GM12878 (cell line): ENCODE measurements around the gene IFNA1. TPM values are rescaled to one million over a fixed set of nuclear protein-coding genes. Genes with fewer than 3 reads are reported as not detected.

Experiments used
- ATAC-seq: fragments of 200-7000 bp; cut with Tn5 transposase; 3 replicates; pipeline ENCODE4 v1.9.1; 2020; ENCODE audit warnings: mild to moderate bottlenecking, moderate library complexity
- BruUV-seq: library from RNA; stranded (reverse); fragments of 400-500 nt; replicated peaks from 2 replicates; lab custom pipeline; 2021; lab: Mats Ljungman, UMichigan
- CTCF ChIA-PET: fragments of 300-600 bp; sonication (Branson Sonifier 250); formaldehyde crosslinking; extraction: SDS; loops from one replicate; lab custom pipeline; 2021; ENCODE audit warnings: inconsistent platforms; lab: Yijun Ruan, JAX
- POLR2A ChIA-PET: fragments of 350-600 bp; formaldehyde crosslinking; extraction: SDS; loops from one replicate; lab custom pipeline; 2021; ENCODE audit warnings: inconsistent platforms; lab: Charles Lee
- RAD21 ChIA-PET: fragments of 300-600 bp; sonication (Branson Sonifier 250); formaldehyde crosslinking; loops from one replicate; lab custom pipeline; 2023; ENCODE audit warnings: antibody characterized with exemption; ENCODE audit not compliant: unreplicated experiment; lab: Charles Lee
- SMC1A ChIA-PET: fragments of 300-600 bp; sonication (Branson Sonifier 250); formaldehyde crosslinking; loops from one replicate; lab custom pipeline; 2023; ENCODE audit not compliant: unreplicated experiment, uncharacterized antibody; lab: Charles Lee
- DNase-seq: peaks from one replicate; pipeline ENCODE4 v3.0.0-alpha.2; 2011; ENCODE audit warnings: low read depth, low spot score
- FAIRE-seq: peaks from 3 replicates; lab custom pipeline; 2011; peaks lifted over from hg19 to GRCh38; lab: Jason Lieb, UNC
- H2AFZ ChIP-seq: 2 replicates; pipeline ENCODE4 v1.6.0; 2011; ENCODE audit warnings: low read depth, low read length, control low read depth; ENCODE audit not compliant: control insufficient read depth
- H3K27ac ChIP-seq: 2 replicates; pipeline ENCODE4 v1.5.1; 2011; ENCODE audit warnings: control low read depth; ENCODE audit not compliant: control insufficient read depth, insufficient read depth
- H3K27me3 ChIP-seq, 2 experiments: replicated peaks in 1 of 2; 2 replicates each; pipeline versions ENCODE4 v1.6.0 to v1.6.1; 2011; ENCODE audit warnings: low read length in 1 of 2; ENCODE audit not compliant: control insufficient read depth in 2 of 2, insufficient read depth in 2 of 2
- H3K36me3 ChIP-seq, 2 experiments: 2 replicates each; pipeline ENCODE4 v1.5.1; 2011; ENCODE audit warnings: low read length in 1 of 2; ENCODE audit not compliant: control insufficient read depth in 2 of 2, insufficient read depth in 2 of 2
- H3K4me1 ChIP-seq: 2 replicates; pipeline ENCODE4 v1.6.1; 2011; ENCODE audit warnings: mild to moderate bottlenecking, low read length, moderate library complexity, mixed read lengths; ENCODE audit not compliant: control insufficient read depth, insufficient read depth
- H3K4me2 ChIP-seq: 2 replicates; pipeline ENCODE4 v1.6.0; 2011; ENCODE audit warnings: control low read depth; ENCODE audit not compliant: control insufficient read depth, insufficient read depth
- H3K4me3 ChIP-seq: fragments of 200-600 bp; sonication (generic); 2 replicates; pipeline ENCODE4 v1.5.1; 2016
- H3K79me2 ChIP-seq: 2 replicates; pipeline ENCODE4 v1.6.0; 2011; ENCODE audit warnings: low read length; ENCODE audit not compliant: control insufficient read depth, insufficient read depth
- H3K9ac ChIP-seq: 2 replicates; pipeline ENCODE4 v1.8.0; 2011; ENCODE audit warnings: low read length, control low read depth, mixed read lengths; ENCODE audit not compliant: control insufficient read depth, insufficient read depth
- H3K9me3 ChIP-seq: replicated peaks from 3 replicates; pipeline ENCODE4 v1.5.1; 2011; ENCODE audit warnings: mild to moderate bottlenecking, low read length; ENCODE audit not compliant: control insufficient read depth, insufficient read depth
- H4K20me1 ChIP-seq: 2 replicates; pipeline ENCODE4 v1.6.0; 2011; ENCODE audit not compliant: control insufficient read depth, insufficient read depth
- ATF7 ChIP-seq: fragments of 450-650 bp; IDR thresholded peaks from 2 replicates; pipeline ENCODE4 v1.6.1; 2016; ENCODE audit warnings: low read depth, mild to moderate bottlenecking
- EED ChIP-seq: sonication (generic); IDR thresholded peaks from 2 replicates; pipeline ENCODE4 v1.6.1; 2016; ENCODE audit warnings: antibody characterized with exemption, low read depth
- HDAC2 ChIP-seq: fragments of 200-600 bp; sonication (generic); IDR thresholded peaks from 2 replicates; pipeline ENCODE4 v1.6.1; 2017
- JUNB ChIP-seq: IDR thresholded peaks from 2 replicates; pipeline ENCODE4 v1.6.1; 2016; ENCODE audit warnings: antibody characterized with exemption, mild to moderate bottlenecking
- MLLT1 ChIP-seq: fragments of 450-650 bp; IDR thresholded peaks from 2 replicates; pipeline ENCODE4 v1.6.1; 2016; ENCODE audit warnings: mild to moderate bottlenecking
- SP1 ChIP-seq: IDR thresholded peaks from one replicate; pipeline ENCODE4 v1.6.1; 2011; ENCODE audit warnings: low read depth, low read length
- SRF ChIP-seq, 2 experiments: IDR thresholded peaks; 2 replicates each; pipeline ENCODE4 v1.6.1; 2011; ENCODE audit warnings: low read depth in 2 of 2, low read length in 2 of 2, mild to moderate bottlenecking in 1 of 2, moderate library complexity in 1 of 2
- whole genome bisulfite sequencing: methylation state at CpG from one replicate; pipeline ENCODE4 v1.1.6; 2016; ENCODE audit warnings: low lambda C conversion rate; ENCODE audit not compliant: insufficient replicate concordance, insufficient coverage; ENCODE audit errors: missing lambda C conversion rate; 5-methylcytosine and 5-hydroxymethylcytosine counted together
- in situ Hi-C: fragments of 300-500 bp; cut with MboI; formaldehyde crosslinking; loops from 9 replicates; pipeline ENCODE4 v1.14.3; 2018; ENCODE audit warnings: mixed read lengths
- intact Hi-C: fragments of 100-400 bp; cut with micrococcal nuclease; formaldehyde crosslinking; loops from one replicate; pipeline ENCODE4 v1.14.2; 2022; ENCODE audit not compliant: unreplicated experiment
- polyA plus RNA-seq, 11 experiments: library from polyadenylated mRNA; depleted of rRNA in 4 of 11; unstranded in 6 of 11; stranded (reverse) in 5 of 11; fragments of >200 nt; fragmentation: Nextera tagmentation in 4 of 11; fragmentation: Illumina TruSeq in 1 of 11; extraction: Ambion mirVana in 4 of 11; extraction: Trizol in 1 of 11; gene quantifications; 1 replicate in 1 of 11; 2 replicates in 10 of 11; pipeline versions ENCODE4 v1.2.1 to v1.2.3, GENCODE V29; 2011 to 2016; ENCODE audit warnings: inconsistent platforms in 2 of 11, missing spikeins in 2 of 11, low read depth in 1 of 11
- total RNA-seq, 4 experiments: library from RNA; depleted of rRNA in 3 of 4; stranded (reverse); fragments of >200 nt in 3 of 4; fragmentation: Illumina TruSeq in 1 of 4; extraction: Trizol in 1 of 4; gene quantifications; 2 replicates each; pipeline versions ENCODE4 v1.2.1 to v1.2.3, GENCODE V29; 2013 to 2021

Gene IFNA1
- total and polyA plus RNA-seq, 10 of the 15 experiments (the other 5 are each of a cell fraction or from before 2014, with no cell fraction given), result not detected

DNA sequence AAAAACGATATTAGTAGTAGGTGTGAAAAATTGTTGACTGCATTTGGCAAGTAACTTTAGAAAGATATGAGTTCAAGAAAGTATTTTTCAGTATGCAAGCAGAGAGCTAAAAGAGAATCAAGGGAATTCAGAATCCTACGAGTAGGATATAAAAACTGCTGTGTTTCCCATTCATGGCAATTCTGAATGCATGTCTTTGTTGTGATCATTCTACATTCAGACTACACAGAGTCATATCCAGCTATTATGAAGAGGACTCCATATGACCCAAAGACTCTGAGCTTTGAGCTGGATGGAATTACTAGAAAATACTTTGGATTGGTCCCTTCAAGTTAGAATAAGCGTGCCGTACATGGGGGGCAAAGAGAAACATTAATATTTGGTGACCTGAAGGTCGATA is 29.9 kb downstream of the IFNA1 start:
- POLR2A ChIA-PET, result no interaction called here
- Histone ChIP-seq H4K20me1 (no peaks in the 10 kb centered on the region), H2AFZ (no peak overlapping the region), H3K4me2 (no peak overlapping the region), H3K36me3 (no peaks in the 10 kb centered on the region), H3K4me1 (no peaks in the 10 kb centered on the region)
- intact Hi-C loops, result no loop called here
- DNase-seq, result no peak
- SMC1A ChIA-PET, result no interaction called here
- no peak for TF ChIP-seq SP1
- no peak for TF ChIP-seq SRF (IDR thresholded peaks at IDR 0.05; ENCODE audit: low read depth in 2 of 2, low read length in 2 of 2)
- no peak for TF ChIP-seq HDAC2
- TF ChIP-seq JUNB, result no peak
- TF ChIP-seq, all 136 proteins: peak for 0
- peaks cover 0 to 3% of the 10 kb centered on the region in 2 experiments; a peak in 1 of 4 replicates for H3K27me3 ChIP-seq
- no peak for ATAC-seq
- WGBS, result 11% methylated on average over 5 of the region's 5 CpGs
- in situ Hi-C loops, result no loop called here
- RAD21 ChIA-PET, result no interaction called here
- FAIRE-seq, result peak; percentile 23
- no peaks in the 10 kb centered on the region for H3K79me2 ChIP-seq
- no peaks in the 10 kb centered on the region for H3K9me3 ChIP-seq
- H3K9ac ChIP-seq, result no peak overlapping the region
- CTCF ChIA-PET, result interaction anchor here (0.5 to 1.2 kb wide), 2 partner anchors 151 to 319 kb away, joined by 3 to 5 read pairs; no protein-coding TSS in a partner anchor
- H3K4me3 ChIP-seq, result no peak overlapping the region
- H3K27ac ChIP-seq, result no peak overlapping the region
- BruUV-seq, result no TSS peak

DNA sequence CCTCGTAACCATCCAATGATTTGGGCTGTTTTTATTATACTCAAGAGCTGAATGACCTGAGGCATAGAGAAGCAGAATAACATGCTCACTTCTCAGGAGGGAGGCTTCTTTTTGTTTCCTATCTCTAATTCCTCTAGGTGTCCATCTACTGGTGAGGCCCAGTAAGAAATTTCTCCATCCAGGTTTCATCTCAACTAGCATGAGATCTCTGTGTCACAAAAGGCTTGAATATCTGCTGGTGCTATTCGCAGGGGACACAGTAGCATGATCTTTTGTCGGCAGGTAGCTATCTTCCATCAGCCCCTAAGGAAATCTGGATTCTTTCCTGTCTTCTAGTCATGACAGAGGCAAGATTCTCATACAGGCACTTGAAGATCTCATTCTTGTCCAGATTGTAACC is 33.0 kb downstream of the IFNA1 start:
- Histone ChIP-seq H3K4me2 (no peak overlapping the region), H3K9ac (no peak overlapping the region), H3K36me3 (no peaks in the 10 kb centered on the region), H3K27me3 (peaks cover 0 to 3% of the 10 kb centered on the region in 2 experiments; a peak in 1 of 4 replicates), H3K9me3 (no peaks in the 10 kb centered on the region; the same call in 2 of the 3 replicates), H4K20me1 (no peaks in the 10 kb centered on the region), H3K79me2 (no peaks in the 10 kb centered on the region), H3K4me1 (no peaks in the 10 kb centered on the region), H3K27ac (no peak overlapping the region), H3K4me3 (no peak overlapping the region), H2AFZ (no peak overlapping the region)
- POLR2A ChIA-PET, result no interaction called here
- ATAC-seq (0 out of 3 replicates have a peak, but pooled peaks have one; percentile 24), DNase-seq (no peak), FAIRE-seq (no peak)
- in situ Hi-C loops (no loop called here), intact Hi-C loops (no loop called here)
- BruUV-seq, result no TSS peak
- SMC1A ChIA-PET, result interaction anchor here (0.8 to 1.9 kb wide), 2 partner anchors 12 to 77 kb away, joined by 4 to 5 read pairs; no protein-coding TSS in a partner anchor
- 18% methylated on average over 3 of the region's 3 CpGs for WGBS
- CTCF ChIA-PET, result interaction anchor here (0.6 to 0.7 kb wide), 2 partner anchors 7 to 129 kb away, joined by 3 read pairs; no protein-coding TSS in a partner anchor
- RAD21 ChIA-PET, result no interaction called here
- no peak for TF ChIP-seq EED
- no peak for TF ChIP-seq ATF7
- no peak for TF ChIP-seq MLLT1
